ENCODE results near the gene IPO5. TPM values are rescaled to one million over a fixed set of nuclear protein-coding genes. Genes with fewer than 3 reads are reported as not detected.
A peak's percentile ranks its signal among the peaks of the same experiment; 100 is the strongest.
"Not testable (repeated sequence)": the region's sequence is repeated elsewhere in the genome, so short reads cannot be mapped to it uniquely, and the experiment has no call there.

IPO5 gene
- polyA plus RNA-seq, 6 donors from 2014 or later = 28.1 to 48.7 (median 31.5) TPM

DNA sequence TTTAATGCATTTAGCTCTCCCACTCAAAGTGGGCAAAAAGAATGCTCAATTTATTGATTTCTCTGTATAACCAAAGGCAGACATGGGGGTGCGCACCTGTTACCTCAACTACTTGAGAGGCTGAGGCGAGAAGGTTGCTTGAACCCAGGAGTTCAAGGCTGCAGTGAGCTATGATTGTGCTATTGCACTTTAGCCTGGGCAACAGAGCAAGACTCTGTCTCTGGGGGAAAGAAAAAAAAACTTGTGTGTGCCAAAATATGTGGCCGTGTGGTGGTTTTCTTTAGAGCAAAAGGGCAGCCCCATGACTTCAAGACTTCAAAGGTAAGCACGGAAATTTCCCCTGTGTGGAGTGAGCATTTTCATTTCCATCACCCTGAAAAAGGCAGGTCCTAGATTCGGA, 81.9 kb downstream of the IPO5 start:
- Mint-ChIP-seq H3K27ac (no peak overlapping the region), H3K27me3 (peaks cover 0 to 13% (median 0%) of the 10 kb centered on the region in 3 donors), H3K36me3 (no peaks in the 10 kb centered on the region), H3K9me3 (peaks cover 0 to 3% (median 0%) of the 10 kb centered on the region in 7 donors), H3K4me3 (no peak overlapping the region), H3K4me1 (no peaks in the 10 kb centered on the region)
- ATAC-seq (ENCODE audit: low read depth in 2 of 2) = no peak
- DNase-seq = no peak

DNA sequence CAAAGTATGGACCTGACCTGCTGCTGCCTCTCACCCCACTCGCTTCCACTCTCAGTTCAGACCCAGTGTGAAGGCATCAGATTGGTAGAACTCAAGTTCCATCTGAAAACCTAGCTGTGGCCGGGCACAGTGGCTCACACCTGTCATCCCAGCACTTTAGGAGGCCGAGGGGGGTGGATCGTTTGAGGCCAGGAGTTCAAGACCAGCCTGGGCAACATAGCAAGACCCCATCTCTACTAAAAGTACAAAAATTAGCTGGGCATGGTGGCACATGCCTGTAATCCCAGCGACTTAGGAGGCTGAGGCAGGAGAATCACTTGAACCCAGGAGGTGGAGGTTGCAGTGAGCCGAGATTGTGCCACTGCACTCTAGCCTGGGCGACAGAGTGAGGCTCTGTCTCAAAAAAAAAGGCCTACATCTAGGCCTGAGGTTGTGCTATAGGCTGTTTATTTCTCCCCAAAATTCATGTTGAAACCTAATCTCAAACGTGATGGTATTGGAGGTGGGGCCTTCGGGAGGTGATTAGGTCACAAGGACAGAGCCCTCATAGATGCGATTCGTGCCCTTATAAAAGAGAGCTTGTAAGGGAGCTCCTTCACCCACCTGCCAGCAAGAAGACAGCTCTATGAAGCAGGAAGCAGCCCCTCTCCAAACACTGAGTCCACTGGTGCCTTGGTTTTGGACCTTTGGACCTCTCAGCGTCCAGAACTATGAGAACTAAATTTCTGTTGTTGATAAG, 83.3 kb downstream of the IPO5 start:
- H3K4me3 Mint-ChIP-seq; H3K4me1 Mint-ChIP-seq; ATAC-seq (ENCODE audit: low read depth in 2 of 2); H3K27ac Mint-ChIP-seq; H3K36me3 Mint-ChIP-seq; DNase-seq; H3K9me3 Mint-ChIP-seq: not testable (repeated sequence)
- H3K27me3 Mint-ChIP-seq = peaks cover 0 to 14% (median 0%) of the 10 kb centered on the region in 3 donors

DNA sequence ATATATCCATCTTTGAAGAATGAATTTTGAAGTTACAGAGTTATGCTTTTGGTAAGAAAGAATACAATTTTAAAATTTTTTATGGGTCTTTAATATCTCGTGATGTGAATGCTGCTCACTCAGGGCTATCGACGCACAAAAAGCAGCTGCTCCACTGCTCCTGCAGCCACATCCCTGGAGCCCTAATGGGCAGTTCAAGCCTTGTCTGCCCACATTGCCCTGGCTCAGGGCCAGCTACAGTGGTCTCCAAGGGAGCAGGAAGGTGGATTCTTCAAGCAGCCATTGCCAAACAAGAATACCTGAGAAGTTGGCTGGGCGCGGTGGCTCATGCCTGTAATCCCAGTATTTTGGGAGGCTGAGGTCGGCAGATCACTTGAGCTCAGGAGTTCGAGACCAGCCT, 85.8 kb downstream of the IPO5 start:
- no peak overlapping the region for H3K4me3 Mint-ChIP-seq
- ATAC-seq (ENCODE audit: low read depth in 2 of 2) = no peak

DNA sequence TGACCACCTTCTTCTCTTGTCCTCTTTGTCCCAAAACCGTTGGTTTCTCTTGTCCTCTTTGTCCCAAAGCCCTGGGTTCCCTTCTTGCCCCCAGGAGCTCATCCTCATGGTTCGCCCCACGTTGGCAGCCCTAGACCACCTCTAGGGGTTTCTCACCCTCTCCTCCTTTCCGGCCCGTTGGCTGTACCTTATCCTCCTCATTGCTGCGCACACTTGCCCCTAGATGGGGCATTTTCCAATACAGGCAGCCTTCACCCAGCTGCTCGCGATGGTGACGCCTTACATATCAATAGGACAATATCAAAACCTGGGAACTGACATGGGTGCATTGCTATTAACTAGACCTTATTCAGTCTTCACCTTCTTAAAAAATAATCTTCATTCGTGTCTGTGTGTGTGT, 86.5 kb downstream of the IPO5 start:
- H3K4me1 Mint-ChIP-seq = no peaks in the 10 kb centered on the region

More for the DNA sequence above, 85.8 kb downstream of the IPO5 start:
- Mint-ChIP-seq H3K9me3 (peaks cover 0 to 3% (median 0%) of the 10 kb centered on the region in 7 donors), H3K27ac (no peak overlapping the region), H3K4me1 (no peaks in the 10 kb centered on the region), H3K36me3 (no peaks in the 10 kb centered on the region), H3K27me3 (peaks cover 0 to 14% (median 0%) of the 10 kb centered on the region in 3 donors)
- DNase-seq = no peak

DNA sequence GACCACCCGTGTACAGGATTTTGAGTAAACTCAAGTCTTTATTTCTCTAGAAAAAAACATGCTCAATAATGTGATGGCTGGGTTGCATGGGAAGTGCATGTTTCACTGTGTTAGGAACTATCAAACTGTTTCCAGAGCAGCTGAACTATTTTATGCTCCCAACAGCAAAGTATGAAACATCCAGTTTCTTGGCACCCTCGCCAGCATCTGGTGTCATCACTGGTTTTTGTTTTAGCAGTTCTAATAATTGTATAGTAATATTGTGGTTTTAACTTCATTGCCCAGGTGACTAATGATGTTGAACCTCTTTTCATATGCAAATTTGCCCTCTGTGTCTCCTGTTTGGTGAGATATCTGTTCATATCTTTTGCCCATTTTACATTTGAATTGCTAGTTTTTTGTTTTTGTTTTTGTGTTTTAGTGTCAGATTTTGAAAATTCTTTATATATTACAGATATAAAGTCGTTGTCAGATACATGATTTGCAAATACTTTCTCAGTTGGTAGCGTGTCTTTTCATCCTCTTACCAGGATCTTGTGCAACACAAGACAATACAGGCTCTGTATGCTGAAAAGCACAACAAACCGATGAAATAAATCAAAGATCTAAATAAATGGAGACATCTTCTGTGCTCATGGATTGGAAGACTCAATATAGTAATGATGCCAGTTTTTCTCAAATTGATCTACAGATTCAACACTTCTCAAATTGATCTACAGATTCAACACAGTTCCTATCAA, 87.8 kb downstream of the IPO5 start:
- peaks cover 0 to 3% (median 0%) of the 10 kb centered on the region in 7 donors for H3K9me3 Mint-ChIP-seq
- no peak overlapping the region for H3K27ac Mint-ChIP-seq
- ATAC-seq (ENCODE audit: low read depth in 2 of 2) (no peak), DNase-seq (no peak)
- no peaks in the 10 kb centered on the region for H3K4me1 Mint-ChIP-seq
- H3K27me3 Mint-ChIP-seq = peaks cover 0 to 9% (median 4%) of the 10 kb centered on the region in 3 donors
- H3K4me3 Mint-ChIP-seq = no peak overlapping the region
- no peaks in the 10 kb centered on the region for H3K36me3 Mint-ChIP-seq

More for the DNA sequence above, 86.5 kb downstream of the IPO5 start:
- DNase-seq (no peak), ATAC-seq (ENCODE audit: low read depth in 2 of 2) (no peak)
- Mint-ChIP-seq H3K9me3 (peaks cover 0 to 3% (median 0%) of the 10 kb centered on the region in 7 donors), H3K36me3 (no peaks in the 10 kb centered on the region), H3K4me3 (no peak overlapping the region), H3K27ac (no peak overlapping the region), H3K27me3 (peaks cover 0 to 9% (median 0%) of the 10 kb centered on the region in 3 donors)

DNA sequence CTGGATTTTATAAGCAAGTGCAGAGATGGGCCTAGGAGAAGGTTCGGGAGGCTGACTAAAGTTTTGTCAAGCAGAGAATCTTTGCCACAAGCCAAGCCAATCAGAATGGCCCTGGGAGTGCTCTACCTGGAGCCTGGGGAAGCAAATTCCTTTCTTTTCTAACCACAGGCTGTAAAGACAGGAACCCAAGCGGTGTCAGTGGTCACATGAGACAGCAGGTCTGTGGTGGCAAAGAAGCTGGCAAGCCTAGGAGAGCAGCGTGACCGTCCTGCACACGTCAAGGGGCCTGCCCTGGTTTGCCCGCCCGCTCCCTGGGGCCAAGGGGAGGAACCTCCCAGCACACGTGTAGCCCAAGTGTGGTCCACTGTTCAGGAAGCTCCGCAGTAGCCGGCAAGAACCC, 90.8 kb downstream of the IPO5 start:
- ATAC-seq (ENCODE audit: low read depth in 2 of 2) (no peak), DNase-seq (no peak)
- Mint-ChIP-seq H3K4me1 (no peaks in the 10 kb centered on the region), H3K27me3 (peaks cover 0 to 13% (median 9%) of the 10 kb centered on the region in 3 donors), H3K27ac (no peak overlapping the region), H3K4me3 (no peak overlapping the region), H3K9me3 (peaks cover 0 to 3% (median 0%) of the 10 kb centered on the region in 7 donors), H3K36me3 (no peaks in the 10 kb centered on the region)

DNA sequence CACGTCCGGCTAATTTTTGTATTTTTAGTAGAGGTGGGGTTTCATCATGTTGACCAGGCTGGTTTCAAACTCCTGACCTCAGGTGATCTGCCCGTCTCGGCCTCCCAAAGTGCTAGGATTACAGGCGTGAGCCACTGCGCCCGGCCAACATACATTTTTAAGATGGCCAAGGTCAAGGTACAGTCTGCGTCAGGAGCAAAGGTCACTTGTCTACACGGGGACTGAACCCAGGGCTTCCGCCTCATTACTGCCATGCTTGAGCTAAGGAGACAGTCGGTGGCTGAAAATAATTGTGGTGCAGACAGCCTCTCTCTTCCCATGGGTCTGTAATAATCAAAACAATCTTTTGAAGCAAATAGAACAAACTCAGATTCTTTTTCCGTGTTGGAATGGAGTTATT, 94.3 kb downstream of the IPO5 start:
- not testable (repeated sequence) for H3K36me3 Mint-ChIP-seq; H3K27ac Mint-ChIP-seq; DNase-seq; ATAC-seq (ENCODE audit: low read depth in 2 of 2); H3K4me3 Mint-ChIP-seq; H3K4me1 Mint-ChIP-seq; H3K9me3 Mint-ChIP-seq
- H3K27me3 Mint-ChIP-seq = peaks cover 0 to 13% (median 10%) of the 10 kb centered on the region in 3 donors

DNA sequence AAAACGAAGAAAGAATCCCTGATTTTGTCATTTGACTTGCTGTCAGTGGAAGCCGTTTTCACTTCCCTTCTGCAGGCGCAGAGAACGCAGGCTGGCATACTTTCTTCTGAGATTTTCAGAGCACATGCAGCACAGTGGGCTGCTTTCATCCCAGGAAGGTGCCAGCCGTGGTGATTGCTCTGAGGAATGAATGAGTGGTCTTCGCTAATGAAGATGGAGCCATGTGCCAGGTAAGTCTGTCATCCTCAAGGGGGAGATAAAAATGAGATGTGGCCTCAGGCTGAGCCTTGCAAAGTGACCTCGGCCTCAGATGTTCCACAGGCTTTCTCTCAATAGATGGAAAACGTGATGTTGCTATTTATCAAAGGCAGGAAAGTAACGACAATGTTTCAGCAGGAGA, 94.8 kb downstream of the IPO5 start:
- no peak overlapping the region for H3K4me3 Mint-ChIP-seq
- H3K9me3 Mint-ChIP-seq = peaks cover 0 to 7% (median 4%) of the 10 kb centered on the region in 7 donors
- no peak for ATAC-seq (ENCODE audit: low read depth in 2 of 2)

DNA sequence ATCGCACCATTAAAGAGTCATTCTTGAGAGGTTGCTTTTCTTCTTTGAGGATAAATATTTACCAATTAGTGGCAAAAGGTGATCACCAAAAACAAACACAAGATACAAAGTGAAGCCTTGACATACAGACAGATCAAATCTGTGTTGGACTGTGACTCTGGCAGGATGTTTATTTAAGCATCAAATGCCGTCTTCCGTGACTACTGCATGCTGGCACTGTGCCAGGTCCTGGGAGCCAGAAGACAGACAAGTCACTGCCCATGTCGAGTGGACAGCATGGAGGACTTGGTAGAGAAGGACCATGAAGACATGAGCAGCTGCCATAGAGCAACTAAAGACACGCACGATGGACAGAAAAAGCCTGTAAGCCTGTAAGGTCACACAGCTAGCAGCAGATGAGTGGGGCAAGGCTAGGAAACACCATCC, 96.6 kb downstream of the IPO5 start:
- H3K27ac Mint-ChIP-seq = no peak overlapping the region
- peaks cover 0 to 4% of the 10 kb centered on the region in 2 donors for H3K36me3 Mint-ChIP-seq
- H3K4me1 Mint-ChIP-seq = no peaks in the 10 kb centered on the region
- H3K9me3 Mint-ChIP-seq = peaks cover 3 to 15% (median 6%) of the 10 kb centered on the region in 7 donors
- ATAC-seq (ENCODE audit: low read depth in 2 of 2) (no peak), DNase-seq (no peak)
- peaks cover 8 to 13% (median 10%) of the 10 kb centered on the region in 3 donors for H3K27me3 Mint-ChIP-seq
- H3K4me3 Mint-ChIP-seq = no peak overlapping the region

More for the DNA sequence above, 94.8 kb downstream of the IPO5 start:
- H3K27me3 Mint-ChIP-seq = peaks cover 0 to 13% (median 10%) of the 10 kb centered on the region in 3 donors
- DNase-seq = no peak
- no peak overlapping the region for H3K27ac Mint-ChIP-seq
- H3K36me3 Mint-ChIP-seq = no peaks in the 10 kb centered on the region
- no peaks in the 10 kb centered on the region for H3K4me1 Mint-ChIP-seq

DNA sequence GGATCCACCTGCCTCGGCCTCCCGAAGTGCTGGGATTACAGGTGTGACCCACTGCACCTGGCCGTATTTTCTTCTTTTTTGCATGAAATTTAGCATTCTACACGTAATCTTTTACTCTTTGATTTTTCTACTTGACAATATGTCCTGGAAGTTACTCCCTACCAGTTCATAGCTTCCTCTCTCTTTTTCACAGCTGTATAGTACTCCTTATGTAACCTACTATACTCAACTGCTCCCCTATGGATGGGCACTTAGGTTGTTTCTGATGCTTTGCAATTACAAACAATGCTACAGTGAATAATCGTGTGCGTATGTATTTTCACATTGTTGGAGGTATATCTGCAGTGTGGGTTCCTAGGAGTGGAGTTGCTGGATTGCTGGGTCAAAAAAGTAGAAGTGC, 98.9 kb downstream of the IPO5 start:
- Mint-ChIP-seq H3K27ac (no peak overlapping the region), H3K4me1 (no peaks in the 10 kb centered on the region), H3K9me3 (peaks cover 3 to 15% (median 6%) of the 10 kb centered on the region in 7 donors), H3K4me3 (no peak overlapping the region), H3K36me3 (peaks cover 0 to 4% of the 10 kb centered on the region in 2 donors), H3K27me3 (peaks cover 14 to 22% (median 22%) of the 10 kb centered on the region in 3 donors)
- DNase-seq (no peak), ATAC-seq (ENCODE audit: low read depth in 2 of 2) (no peak)

DNA sequence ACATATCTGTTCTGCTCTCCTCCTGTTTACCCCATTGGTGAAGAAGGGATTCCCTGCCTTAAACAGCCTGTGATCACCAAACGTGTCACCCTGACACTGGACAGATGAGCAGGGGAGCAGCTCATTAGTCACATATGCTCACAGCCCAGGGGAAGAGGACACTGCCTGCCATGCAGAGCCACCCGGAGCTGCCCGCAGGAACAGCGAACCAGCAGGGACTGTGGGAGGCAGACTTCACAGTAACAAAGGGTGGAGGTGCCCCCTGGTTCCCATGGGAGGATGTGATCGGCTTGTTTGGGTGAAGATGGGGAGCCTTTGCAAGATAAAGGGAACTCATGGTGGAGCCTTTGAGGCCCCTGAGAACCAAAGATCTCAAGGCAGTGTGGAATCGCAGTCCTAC, 100.8 kb downstream of the IPO5 start:
- no peak overlapping the region for H3K27ac Mint-ChIP-seq
- H3K36me3 Mint-ChIP-seq = peaks cover 0 to 4% of the 10 kb centered on the region in 2 donors
- no peaks in the 10 kb centered on the region for H3K4me1 Mint-ChIP-seq
- peaks cover 3 to 15% (median 6%) of the 10 kb centered on the region in 7 donors for H3K9me3 Mint-ChIP-seq
- peaks cover 14 to 22% (median 18%) of the 10 kb centered on the region in 3 donors for H3K27me3 Mint-ChIP-seq
- ATAC-seq (ENCODE audit: low read depth in 2 of 2) (no peak), DNase-seq (no peak)
- no peak overlapping the region for H3K4me3 Mint-ChIP-seq

DNA sequence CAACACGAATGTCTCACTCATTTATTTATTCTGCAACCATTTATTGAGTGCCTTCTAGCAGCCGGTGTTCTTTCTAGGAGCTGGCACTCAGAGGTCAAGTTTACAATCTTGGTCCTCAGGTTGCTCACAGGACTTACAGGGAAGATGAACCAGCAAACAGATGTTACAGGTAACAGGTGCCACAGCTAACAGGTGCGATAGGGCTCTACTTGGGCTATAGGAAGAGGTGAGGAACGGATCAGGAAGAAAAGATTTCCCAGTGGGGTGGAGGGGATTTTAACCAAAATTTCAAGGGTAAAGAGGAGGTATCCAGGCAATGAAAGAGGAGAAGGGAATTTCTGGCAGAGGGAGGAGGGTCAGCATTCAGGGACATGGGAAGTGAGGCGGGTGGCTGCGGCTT, 102.1 kb downstream of the IPO5 start:
- no peaks in the 10 kb centered on the region for H3K4me1 Mint-ChIP-seq
- ATAC-seq (ENCODE audit: low read depth in 2 of 2) = no peak
- H3K4me3 Mint-ChIP-seq = no peak overlapping the region
- DNase-seq = no peak
- H3K36me3 Mint-ChIP-seq = peaks cover 0 to 4% of the 10 kb centered on the region in 2 donors
- H3K27ac Mint-ChIP-seq = peak overlapping the region in 1 of 6 donors; percentile 75
- H3K27me3 Mint-ChIP-seq = peaks cover 14 to 22% (median 18%) of the 10 kb centered on the region in 3 donors
- peaks cover 3 to 15% (median 6%) of the 10 kb centered on the region in 7 donors for H3K9me3 Mint-ChIP-seq

DNA sequence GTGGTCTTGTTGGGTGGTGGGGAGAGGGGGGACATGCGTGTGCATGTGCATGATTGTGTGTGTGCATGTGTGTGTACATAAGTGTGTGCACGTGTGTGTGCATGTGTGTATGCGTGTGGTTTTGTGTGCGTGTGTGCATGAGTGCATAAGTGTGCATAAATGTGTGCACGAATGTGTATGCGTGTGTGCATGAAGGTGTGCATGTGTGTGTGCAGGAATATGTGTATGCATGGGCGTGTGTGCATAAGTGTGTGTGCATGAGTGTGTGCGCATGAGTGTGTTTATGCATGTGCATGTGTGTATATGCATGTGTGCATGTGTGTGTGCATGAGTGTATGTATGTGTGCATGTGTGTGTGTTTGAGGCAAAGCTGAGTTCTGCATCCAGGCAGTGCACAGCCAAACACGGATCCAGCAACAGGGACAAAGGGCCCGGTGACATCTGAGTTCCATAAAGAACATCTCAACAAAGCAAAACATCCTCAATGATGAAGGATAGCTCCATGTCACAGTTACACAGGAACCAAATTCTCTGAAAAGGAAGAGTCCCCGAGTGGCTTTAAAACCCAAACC, 103.5 kb downstream of the IPO5 start:
- H3K4me1 Mint-ChIP-seq = no peaks in the 10 kb centered on the region
- no peak overlapping the region for H3K4me3 Mint-ChIP-seq
- H3K27ac Mint-ChIP-seq = no peak overlapping the region
- H3K27me3 Mint-ChIP-seq = peaks cover 13 to 22% (median 14%) of the 10 kb centered on the region in 3 donors
- H3K36me3 Mint-ChIP-seq = peaks cover 0 to 4% of the 10 kb centered on the region in 2 donors
- DNase-seq = no peak
- ATAC-seq (ENCODE audit: low read depth in 2 of 2) = no peak
- H3K9me3 Mint-ChIP-seq = peaks cover 3 to 15% (median 6%) of the 10 kb centered on the region in 7 donors

All from naive B cell (primary cell).